ENCODE results near the gene TBC1D25.
"Not testable (repeated sequence)": the region's sequence is repeated elsewhere in the genome, so short reads cannot be mapped to it uniquely, and the experiment has no call there.

Gene TBC1D25

GRCh38 chrX:48516285-48516684 lies 23.2 kb upstream of the TBC1D25 start:
- no peak for DNase-seq

GRCh38 chrX:48516987-48517386 lies 22.5 kb upstream of the TBC1D25 start:
- no peak for DNase-seq

- DNase-seq: not testable (repeated sequence)
Observed at GRCh38 chrX:48519481-48519880, 20.0 kb upstream of the TBC1D25 start.

- peak; percentile 31 for DNase-seq
Observed at GRCh38 chrX:48520455-48520854, 19.1 kb upstream of the TBC1D25 start.

GRCh38 chrX:48520976-48521352 lies 18.6 kb upstream of the TBC1D25 start:
- DNase-seq: no peak

- DNase-seq: peak; percentile 95
Observed at GRCh38 chrX:48521353-48522243, 17.9 kb upstream of the TBC1D25 start, which contains the start of gene EBP. Gene EBP (plus strand): TSS chrX:48521808. CDS start chrX:48523772, 1,964 bp downstream.

- DNase-seq: no peak
Observed at GRCh38 chrX:48522291-48522690, 17.2 kb upstream of the TBC1D25 start.

GRCh38 chrX:48523682-48524081 lies 15.8 kb upstream of the TBC1D25 start:
- DNase-seq: no peak

- DNase-seq: not testable (repeated sequence)
Observed at GRCh38 chrX:48525853-48526252, 13.7 kb upstream of the TBC1D25 start.

- no peak for DNase-seq
Observed at GRCh38 chrX:48530736-48531135, 8.8 kb upstream of the TBC1D25 start.

- DNase-seq: peak; percentile 27
Observed at GRCh38 chrX:48531358-48531959, 8.1 kb upstream of the TBC1D25 start.

GRCh38 chrX:48532161-48532560 lies 7.4 kb upstream of the TBC1D25 start:
- no peak for DNase-seq

GRCh38 chrX:48533165-48533564 lies 6.3 kb upstream of the TBC1D25 start:
- no peak for DNase-seq

- no peak for DNase-seq
Observed at GRCh38 chrX:48538641-48539344, 721 bp upstream of the TBC1D25 start.

GRCh38 chrX:48540028-48540375 lies 488 bp downstream of the TBC1D25 start:
- DNase-seq: peak; percentile 72

- no peak for DNase-seq
Observed at GRCh38 chrX:48540480-48540879, 966 bp downstream of the TBC1D25 start.

GRCh38 chrX:48541140-48541814 lies 1.8 kb downstream of the TBC1D25 start:
- no peak for DNase-seq

GRCh38 chrX:48548871-48549270 lies 9.4 kb downstream of the TBC1D25 start:
- no peak for DNase-seq

GRCh38 chrX:48555731-48556325 lies 16.3 kb downstream of the TBC1D25 start:
- DNase-seq: not testable (repeated sequence)

GRCh38 chrX:48558271-48558670 lies 18.8 kb downstream of the TBC1D25 start:
- DNase-seq: no peak

GRCh38 chrX:48559636-48560035 lies 20.1 kb downstream of the TBC1D25 start:
- DNase-seq: no peak

GRCh38 chrX:48560056-48560455 lies 20.5 kb downstream of the TBC1D25 start:
- DNase-seq: no peak

GRCh38 chrX:48560681-48561080 lies 21.2 kb downstream of the TBC1D25 start:
- no peak for DNase-seq
